COLO829 (cell line): ENCODE results near the gene GRM1.
A peak's percentile ranks its signal among the peaks of the same experiment; 100 is the strongest.
"Not testable (repeated sequence)": the region's sequence is repeated elsewhere in the genome, so short reads cannot be mapped to it uniquely, and the experiment has no call there.

ENCODE experiments used
- DNase-seq: peaks from one replicate; pipeline ENCODE4 v3.0.0; 2012; ENCODE audit warnings: low spot score

GRM1 gene

DNA sequence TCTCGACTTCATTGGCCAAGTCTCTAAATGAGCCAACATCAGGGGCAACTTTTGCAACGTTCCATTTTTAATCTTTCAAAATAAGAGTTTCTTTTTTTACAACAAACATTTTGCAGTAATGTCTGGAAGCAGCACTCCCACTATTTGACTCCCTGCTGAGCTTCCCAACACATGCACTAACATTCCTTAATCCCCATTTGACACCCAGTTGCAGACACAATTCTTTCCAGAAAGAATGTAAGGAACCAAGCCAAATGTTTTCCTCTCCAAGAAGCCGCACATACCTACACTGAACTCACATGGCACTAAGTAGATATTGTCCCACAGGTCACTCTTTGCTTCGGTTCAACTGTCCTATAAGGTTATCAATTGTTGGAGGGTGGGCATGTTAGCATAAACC is 165.6 kb downstream of the GRM1 start:
- DNase-seq: no peak

DNA sequence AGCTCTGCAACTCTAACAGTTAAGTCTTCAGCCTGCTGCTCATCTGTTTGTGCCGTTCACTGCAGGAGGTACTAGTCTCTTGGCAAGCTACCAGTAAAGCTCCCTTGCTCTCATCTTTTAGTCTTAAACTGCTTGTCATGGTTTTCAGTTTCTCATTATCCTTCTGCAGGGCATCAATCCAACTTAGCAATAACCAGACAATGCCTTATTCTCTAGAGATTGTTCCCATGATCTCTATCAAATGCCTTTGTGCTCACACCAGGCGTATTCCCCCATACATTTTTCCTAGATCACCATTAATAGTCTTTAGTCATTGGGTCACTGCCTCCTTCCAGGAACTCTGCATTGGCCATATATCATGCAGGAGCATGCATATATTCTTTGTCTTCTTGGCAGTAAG is 171.3 kb downstream of the GRM1 start:
- peak; percentile 32 for DNase-seq

DNA sequence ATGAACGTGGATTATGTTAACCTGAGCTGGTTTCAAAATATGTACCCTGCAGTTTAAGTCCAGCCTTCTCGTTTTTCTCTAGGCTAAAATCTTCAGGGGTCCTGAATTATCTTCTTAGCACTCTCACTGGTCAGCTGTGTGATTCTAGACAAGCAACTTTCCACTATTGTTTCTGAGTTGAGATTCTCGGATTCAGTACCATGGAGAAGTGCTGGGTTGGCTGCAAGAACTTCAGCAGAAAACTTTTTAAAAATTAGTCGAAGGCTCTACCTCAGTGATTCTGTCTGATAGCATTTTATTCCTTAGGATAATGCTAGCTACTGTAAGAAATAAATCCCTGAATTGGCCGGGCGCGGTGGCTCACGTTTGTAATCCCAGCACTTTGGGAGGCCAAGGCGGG is 173.7 kb downstream of the GRM1 start:
- DNase-seq: no peak

DNA sequence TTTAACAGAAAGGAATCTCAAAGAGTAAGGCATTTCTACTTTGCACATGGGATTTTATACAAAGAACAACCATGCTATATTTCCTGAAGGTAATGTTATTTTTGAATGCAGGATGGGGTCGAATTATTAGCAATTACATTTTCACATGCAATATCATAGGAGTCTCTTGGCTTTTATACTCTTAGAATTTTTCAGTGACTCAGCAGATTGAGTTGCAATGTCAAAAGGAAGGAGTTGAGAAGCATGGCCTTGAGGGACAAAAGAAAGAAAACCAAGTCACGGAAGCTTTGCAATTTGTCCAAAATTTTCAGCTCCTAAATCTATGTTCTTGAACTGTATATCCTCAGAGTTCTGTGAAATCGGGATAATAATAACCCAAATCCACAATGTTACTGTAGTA is 181.1 kb downstream of the GRM1 start:
- DNase-seq: no peak

DNA sequence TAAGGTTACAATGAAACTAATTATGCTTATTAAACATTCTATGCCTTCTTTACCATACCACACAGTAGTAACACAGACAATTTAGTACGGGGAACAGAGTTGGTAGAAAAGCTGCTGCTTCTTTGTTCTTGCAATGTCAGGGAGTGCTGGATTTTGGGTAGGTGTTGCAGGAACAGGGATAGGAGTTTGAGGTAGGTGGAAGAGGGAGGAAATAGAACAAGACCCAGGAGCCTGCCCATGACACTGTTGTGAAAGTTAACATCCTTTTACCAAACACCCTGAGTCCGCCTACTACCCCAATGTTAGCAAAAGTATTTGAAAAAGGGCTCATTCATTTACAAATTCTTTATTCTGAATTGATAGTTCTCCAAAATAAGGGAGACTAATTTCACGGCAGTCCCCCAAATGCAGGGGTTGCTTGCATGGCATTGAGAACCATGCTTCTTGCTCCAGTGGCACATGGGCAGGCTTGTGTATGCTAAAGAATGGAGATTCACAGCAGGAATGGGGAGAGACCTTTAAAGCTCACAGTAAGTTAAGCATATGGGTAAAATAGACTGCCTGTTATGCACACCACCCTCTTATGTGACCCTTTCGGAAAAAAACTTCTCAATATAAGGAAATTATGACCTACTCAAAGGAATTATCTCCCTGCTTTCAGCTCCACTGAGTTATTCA is 181.7 kb downstream of the GRM1 start:
- no peak for DNase-seq

DNA sequence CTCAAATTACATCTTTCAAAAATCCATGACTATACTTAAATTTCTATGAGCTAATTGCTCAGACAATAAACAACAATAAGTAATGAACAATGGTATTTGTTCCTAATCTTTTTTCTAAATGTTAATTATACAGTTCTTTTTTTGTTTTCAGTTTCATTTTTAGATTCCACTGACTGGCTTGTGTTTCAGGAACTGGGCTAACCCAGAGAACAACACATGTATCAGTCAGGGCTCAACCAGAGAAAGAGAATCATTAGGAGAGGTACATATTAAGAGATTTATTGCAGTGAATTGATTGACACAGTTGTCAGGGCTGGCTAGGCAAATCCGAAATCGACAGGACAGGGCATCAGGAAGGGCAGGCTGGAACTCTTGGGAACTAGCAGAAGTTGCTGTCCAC is 182.8 kb downstream of the GRM1 start:
- no peak for DNase-seq

DNA sequence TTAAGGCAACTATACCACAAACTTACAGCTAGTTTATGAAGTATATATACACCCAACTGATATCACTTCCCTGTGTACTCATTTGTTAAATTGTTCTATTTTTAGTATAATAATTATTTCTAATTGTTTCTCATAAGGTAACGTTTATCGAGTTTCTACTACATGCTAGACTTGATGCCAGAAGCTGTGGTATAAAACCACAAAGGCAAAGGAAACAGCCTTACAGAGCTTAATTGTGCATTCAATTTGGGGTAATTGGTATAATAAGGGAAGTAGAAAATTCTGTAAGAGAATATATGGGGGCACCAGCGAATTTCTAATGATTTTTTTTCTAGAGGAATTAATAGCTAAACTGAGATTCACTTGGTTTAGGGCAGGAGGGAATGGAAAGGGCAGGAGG is 183.9 kb downstream of the GRM1 start:
- DNase-seq: no peak

DNA sequence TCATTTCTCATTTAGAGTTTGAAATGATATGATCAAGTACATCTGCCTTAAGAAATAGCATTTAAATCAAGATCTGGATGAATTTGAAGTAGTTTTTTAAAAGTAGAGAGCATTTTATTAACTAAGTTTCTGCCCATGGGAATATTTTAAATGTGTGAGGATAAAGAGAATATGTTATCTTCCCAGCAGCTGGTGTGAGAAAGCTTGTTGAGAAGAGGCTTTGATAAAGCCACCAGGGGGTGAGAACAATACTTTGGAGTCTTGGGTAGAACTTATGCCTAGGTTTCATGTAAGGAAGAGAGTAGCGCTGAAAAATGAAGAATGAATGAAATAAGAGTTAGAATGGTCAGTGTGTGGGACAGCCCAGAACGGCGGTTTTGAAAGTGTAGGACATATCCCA is 190.2 kb downstream of the GRM1 start:
- DNase-seq: no peak

DNA sequence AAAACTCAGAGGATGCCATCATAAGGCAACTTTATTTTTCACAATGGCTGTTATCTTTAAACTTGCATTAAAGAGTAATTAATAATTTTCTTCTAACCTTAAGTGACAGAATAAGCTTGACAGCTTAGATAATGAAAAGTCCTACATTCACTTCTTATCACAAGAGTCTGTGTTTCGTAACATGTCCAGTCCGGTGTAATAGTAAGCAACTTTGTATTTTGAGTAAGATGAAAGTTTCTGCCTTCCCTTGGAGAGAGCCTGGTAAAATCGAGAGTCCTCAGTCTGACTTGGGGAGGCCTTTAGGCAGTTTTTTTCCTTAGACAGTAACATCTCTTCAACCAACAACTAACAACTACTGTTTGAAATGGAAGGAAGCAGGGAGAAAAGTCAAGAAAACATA is 195.6 kb downstream of the GRM1 start:
- no peak for DNase-seq

DNA sequence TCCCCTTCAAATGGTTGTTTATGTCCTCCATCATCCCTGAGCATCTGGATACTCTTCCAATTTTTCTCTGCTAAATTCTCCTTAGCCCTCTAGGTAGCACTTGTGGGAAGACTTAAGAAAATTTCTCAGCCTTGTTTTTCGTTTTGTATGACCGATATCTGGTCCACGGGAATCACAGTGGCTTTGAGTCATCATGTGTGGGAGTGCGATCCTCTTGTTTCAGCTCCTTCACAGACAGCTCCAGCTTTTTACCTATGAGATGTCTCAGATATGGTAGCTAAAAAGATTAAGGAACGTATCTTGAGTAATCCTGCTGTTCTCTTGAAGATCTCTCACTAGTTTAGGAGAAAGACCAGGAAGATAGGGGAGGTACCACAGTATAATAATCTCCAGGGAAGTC is 196.1 kb downstream of the GRM1 start:
- no peak for DNase-seq

DNA sequence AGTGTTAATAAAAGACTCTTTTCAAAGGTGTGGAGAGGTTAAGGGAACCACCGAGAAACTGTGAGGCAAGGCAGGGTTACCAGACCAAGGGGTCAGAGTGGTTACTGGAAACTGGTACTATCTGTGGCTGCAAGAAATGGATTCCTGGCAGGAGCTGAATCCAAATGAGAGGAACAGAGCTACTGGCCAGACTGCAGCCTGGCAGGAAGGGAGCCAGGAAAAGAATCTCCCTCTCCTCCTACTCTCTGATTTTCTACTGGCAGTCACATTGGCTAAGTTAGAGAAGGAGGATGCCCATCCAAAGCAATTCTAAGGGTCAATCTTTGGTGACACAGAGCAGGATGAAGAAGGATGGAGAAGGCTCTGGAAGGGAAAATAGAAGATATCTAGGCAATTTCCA is 211.5 kb downstream of the GRM1 start:
- DNase-seq: no peak

DNA sequence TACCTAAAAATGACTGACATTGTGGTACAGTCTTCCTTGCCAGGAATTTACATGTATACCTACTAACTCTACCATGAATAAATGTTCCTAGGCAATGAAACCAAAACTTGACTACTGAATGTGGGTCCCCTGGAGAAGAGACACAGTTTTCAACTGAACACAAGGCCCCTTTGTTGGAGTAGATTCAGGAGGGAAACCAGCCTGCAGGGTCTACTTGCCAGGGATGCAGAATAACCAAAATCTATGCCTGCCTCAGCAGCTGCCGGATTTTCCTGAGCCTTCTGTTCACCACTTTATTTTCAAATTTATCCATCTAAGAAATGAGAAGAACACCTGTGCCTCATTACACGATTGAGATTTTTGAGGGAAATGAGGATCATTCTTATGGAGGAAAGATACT is 211.9 kb downstream of the GRM1 start:
- no peak for DNase-seq

DNA sequence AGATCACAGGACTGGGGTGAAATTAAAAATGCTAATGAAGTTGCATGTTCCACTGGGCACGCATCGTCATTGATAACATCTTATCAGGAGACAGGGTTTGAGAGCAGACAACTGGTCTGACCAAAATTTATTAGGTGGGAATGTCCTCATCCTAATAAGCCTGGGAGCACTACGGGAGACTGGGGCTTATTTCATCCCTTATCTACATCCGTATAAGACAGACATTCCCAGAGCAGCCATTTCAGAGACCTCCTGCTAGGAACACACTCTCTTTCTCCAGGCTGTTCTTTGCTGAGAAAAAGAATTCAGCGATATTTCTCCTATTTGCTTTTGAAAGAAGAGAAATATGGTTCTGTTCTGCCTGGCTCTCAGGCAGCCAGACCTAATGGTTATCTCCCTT is 214.8 kb downstream of the GRM1 start:
- DNase-seq: not testable (repeated sequence)

DNA sequence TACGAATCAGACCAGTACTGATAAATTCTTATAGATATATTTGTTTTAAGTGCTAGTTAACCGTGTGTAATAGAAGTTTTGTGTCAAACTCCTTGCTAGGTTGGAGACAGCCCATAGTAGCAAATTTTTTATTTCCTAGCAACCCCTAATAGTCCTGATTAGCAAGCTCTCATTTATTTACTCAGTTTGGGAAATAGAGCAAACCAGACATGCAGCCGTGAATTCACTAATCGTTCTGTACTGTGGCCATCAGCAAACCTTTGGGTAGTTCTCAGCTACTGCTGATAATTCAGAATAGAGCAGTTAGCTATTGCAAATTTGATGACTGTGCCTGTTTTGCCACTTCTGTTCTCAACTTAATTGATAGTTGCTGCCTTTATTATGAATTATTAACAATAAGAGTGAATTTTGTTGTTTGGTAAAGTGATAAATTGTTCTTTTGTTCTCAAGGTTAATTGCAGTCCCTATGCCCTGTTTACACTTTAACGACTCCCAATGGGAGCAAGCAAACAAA is 215.8 kb downstream of the GRM1 start:
- no peak for DNase-seq

DNA sequence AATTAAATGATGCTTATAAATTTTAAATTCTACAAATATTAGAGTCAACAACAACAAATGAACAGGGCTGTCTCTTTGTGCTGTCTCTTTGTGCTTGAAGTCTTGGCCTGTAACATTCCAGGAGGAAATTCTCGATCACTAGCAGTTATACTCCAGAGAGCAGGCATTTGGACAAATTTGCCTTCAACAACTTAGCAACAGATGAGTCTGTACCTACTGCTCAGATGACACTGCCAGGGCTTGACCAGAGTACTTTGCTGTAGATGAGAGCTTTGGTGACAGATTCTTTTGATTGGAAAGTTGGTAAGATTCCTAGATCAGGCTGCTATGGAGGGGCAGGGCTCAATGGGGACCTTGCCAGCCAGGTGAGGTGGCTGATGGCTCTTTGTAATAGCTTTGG is 217.2 kb downstream of the GRM1 start:
- DNase-seq: no peak

DNA sequence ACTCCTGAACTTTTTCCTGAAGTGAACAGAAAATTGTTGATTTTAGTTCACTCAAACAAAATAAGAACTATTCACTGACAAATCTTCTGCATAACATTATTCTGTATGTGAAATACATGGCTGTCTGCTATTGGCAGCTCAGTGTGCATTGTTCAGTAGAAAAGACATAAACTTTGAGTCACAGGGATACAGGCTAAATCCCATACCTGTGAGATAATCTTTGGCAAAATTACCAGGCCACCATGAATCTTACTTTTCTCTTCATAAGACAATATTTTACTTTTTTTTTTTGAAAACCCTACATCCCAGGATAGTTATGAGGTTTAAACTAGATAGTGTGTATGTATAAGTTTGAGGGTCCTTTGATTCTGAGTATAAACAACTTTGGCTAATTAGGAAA is 224.8 kb downstream of the GRM1 start:
- no peak for DNase-seq

DNA sequence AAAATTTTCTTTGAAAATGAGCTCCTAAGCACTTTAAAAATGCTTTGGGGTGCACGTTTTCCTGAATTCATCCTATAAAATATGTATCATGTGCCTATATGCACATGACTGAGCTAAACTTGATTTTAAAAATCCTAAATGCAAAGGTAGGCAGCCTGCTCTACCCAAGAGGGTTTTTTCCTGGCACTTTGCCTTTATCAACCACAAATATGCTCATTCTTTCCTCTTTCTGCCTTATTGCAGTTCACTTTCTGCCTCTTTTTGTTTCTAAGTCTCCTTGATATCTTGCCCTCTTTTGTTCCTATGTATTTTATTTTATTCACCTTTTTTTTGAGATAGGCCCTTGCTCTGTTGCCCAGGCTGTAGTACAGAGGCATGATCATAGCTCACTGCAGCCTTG is 229.3 kb downstream of the GRM1 start:
- no peak for DNase-seq

DNA sequence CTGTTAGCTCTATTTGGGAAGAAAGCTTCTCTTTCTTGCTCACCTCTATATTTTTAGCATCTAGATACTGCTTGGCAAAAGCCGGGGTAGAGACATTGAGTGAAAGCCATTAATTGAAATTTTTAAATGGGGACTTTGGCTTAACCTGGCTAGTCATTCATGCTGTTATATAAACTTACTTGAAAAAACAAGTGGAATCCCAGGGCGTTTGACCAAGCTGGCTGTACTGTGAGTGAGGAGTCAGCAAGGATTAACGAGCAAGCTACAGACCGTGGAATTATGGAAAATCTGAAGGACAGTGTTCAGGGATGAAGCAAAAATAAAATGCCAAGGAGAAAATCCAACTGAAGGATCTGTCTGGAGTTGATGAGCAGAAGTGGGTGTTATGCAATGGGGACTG is 232.0 kb downstream of the GRM1 start:
- DNase-seq: no peak

DNA sequence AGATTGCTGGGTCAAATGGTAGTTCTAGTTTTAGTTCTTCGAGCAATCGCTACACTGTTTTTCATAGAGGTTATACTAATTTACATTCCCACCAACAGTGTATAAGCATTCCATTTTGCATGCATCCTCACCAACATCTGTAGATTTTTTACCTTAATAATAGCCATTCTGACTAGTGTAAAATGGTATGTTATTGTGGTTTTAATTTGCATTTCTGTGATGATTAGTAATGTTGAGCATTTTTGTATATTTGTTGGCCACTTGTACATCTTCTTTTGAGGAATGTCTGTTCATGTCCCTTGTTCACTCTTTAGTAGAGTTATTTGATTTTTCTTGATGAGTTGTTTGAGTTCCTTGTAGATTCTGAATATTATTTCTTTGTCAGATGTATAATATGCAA is 236.2 kb downstream of the GRM1 start:
- no peak for DNase-seq

DNA sequence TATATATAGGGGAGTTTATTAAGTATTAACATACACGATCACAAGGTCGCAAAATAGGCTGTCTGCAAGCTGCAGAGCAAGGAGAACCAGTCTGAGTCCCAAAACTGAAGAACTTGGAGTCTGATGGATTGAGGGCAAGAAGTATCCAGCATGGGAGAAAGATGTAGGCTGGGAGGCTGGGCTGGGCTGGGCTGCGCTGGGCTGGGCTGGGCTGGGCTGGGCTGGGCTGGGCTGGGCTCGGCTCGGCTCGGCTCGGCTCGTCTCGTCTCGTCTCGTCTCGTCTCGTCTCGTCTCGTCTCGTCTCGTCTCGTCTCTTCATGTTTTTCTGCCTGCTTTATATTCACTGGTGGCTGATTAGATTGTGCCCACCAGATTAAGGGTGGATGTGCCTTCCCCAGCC is 238.6 kb downstream of the GRM1 start:
- DNase-seq: no peak

DNA sequence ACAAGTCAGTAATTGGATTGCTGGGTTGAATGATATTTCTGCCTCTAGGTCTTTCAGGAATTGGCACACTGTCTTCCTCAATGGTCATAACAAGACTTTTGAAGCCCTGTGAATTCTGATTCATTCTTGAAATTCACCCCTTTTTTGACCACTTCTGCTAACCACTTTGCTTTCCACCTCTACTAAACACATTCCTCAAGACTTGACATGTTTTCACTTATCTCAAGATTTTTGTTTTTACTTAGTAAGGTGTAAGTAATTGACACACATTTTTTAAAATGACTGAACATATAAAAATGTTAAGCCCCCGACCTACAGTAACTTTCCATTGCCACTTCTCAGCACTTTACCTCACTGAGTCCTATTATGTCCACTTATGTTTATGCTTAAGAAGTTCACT is 239.1 kb downstream of the GRM1 start:
- no peak for DNase-seq

DNA sequence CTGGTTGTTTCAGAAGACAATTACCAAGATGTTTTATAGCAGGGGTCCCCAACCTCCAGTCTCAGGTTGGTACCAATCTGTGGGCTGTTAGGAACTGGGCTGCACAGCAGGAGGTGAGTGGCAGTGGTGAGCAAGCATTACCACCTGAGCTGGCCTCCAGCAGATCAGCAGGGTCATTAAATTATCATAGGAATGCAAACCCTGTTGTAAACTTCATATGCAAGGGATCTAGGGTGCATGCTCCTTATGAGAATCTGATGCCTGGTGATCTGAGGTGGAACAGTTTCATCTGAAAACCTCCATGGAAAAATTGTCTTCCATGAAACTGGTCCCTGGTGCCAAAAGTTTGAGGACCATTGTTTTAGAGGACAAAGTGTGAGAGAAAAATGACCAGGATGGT is 240.6 kb downstream of the GRM1 start:
- DNase-seq: no peak

DNA sequence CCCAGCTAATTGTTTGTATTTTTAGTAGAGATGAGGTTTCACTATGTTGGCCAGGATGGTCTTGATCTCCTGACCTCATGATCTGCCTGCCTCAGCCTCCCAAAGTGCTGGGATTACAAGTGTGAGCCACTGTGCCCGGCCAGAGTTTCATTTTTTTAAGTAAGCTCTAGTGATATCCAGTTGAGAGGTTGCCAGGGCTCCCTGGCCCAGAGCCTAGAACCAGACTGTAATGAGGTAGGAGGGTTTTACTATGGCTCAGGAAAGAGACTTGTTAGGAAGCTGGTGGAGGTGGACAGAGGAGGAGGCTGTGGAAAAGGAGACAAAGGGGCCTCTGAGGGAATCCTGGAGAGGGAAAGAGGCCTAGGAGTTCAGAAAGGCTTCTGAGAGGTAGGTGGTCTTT is 242.3 kb downstream of the GRM1 start:
- DNase-seq: peak; percentile 6

DNA sequence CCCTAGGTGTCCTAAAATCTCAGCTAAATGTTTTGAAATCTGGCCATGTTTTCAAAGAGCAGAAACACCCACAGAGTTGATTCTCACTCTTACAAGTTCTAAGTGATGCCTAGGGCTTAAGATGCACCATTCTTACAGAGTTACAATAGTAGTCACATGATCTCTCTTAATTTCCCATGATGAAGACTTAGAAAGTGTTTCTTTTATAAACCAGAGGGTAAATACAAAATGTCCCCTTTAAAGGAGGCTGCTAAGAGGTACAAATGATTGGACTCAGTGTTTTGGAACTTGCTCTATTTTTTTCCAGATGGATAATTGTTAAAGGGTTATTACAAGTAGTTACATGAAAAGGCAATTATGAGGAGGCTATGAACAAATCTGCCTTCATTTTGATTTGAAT is 244.6 kb downstream of the GRM1 start:
- no peak for DNase-seq

DNA sequence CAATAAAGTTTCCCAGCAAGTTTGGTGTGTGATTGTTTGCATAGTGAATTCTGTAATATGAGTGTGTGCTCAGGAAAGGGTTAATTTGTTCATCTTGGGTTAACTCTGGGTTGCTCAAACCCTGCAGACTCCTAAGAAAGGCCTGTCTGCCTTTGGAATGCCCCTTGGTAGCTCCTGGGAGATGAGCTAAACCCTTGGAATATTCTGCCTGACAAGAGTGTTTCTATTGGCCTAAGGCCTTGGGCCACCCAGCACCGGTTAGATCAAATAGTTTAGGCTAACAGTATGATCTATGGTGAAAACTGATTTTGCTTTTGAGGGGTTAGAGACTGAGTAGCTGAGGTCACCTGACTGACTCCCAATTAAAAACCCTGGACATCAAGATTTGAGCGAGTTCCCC is 248.3 kb downstream of the GRM1 start:
- DNase-seq: no peak
